ENCODE measurements around the gene NRG4.
"Not testable (repeated sequence)": the region's sequence is repeated elsewhere in the genome, so short reads cannot be mapped to it uniquely, and the experiment has no call there.

The NRG4 gene

GRCh38 chr15:75925440-75925839 is 86.8 kb downstream of the NRG4 start:
- DNase-seq = no peak

DNA sequence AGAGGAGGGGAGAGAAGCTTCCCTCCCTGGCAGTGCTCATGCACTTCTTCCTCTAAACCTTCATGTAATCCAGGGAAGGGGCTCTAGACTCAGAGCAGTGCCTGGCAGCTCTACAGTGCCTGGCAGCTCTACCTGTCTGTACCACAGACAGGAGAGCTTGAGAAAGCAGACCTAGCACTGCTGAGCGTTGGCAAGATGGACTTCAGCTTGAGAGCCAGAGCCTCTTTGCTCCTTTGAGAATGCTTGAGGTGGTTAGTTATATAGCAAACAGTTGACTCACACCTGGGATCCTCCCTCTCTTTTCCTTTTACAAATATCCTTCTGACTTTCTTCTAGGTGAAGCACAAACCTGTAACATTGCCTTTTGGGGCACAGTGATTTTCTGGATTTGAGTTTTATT is 87.6 kb downstream of the NRG4 start:
- DNase-seq = no peak

DNA sequence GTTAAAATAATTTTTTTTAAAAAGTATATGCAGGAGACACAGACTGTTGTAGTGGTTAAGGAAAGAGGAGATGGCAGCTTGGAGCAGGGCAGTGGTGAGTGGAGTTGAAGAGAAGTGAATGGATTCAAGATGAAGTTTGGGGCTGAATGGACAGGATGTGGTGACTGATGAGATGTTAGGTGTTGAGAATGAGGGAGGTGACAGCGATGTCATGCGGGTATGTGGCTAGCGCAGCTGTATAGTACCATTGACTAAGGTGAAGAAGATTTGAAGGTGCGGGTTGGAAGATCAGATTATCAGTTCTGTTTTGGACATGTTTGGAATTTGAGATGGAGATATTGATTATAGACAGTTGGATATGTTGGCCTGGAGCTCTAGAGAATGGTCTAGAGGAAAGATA is 88.5 kb downstream of the NRG4 start:
- DNase-seq = no peak

- DNase-seq = peak; percentile 26
Measured at GRCh38 chr15:75921732-75922703, 90.2 kb downstream of the NRG4 start.

- DNase-seq = peak; percentile 36
Measured at GRCh38 chr15:75920079-75920478, 92.1 kb downstream of the NRG4 start.

GRCh38 chr15:75918135-75918534 is 94.1 kb downstream of the NRG4 start:
- no peak for DNase-seq

DNA sequence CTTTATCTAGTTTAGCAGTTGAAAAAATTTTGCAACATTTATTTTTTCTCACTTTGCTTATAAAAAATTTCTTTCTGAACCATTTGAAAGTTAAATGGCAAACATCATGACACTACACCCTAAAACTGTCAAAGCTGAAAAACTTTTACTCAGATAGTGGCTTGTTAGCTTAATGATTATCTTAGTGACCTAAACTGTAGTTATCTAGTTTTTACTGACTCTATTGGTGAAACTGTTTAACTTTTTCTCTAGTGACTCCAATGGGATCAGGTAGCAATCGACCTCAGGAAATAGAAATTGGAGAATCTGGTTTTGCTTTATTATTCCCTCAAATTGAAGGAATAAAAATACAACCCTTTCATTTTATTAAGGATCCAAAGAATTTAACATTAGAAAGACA is 95.2 kb downstream of the NRG4 start:
- DNase-seq = no peak

DNA sequence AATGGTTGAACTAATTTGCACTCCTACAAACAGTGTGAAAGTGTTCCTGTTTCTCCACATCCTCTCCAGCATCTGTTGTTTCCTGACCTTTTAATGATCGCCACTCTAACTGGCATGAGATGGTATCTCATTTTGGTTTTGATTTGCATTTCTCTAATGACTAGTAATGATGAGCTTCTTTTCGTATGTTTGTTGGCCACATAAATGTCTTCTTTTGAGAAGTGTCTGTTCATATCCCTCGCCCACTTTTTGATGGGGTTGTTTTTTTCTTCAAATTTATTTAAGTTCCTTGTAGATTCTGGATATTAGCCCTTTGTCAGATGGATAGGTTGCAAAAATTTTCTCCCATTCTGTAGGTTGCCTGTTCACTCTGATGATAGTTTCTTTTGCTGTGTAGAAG is 101.9 kb downstream of the NRG4 start:
- DNase-seq = not testable (repeated sequence)

DNA sequence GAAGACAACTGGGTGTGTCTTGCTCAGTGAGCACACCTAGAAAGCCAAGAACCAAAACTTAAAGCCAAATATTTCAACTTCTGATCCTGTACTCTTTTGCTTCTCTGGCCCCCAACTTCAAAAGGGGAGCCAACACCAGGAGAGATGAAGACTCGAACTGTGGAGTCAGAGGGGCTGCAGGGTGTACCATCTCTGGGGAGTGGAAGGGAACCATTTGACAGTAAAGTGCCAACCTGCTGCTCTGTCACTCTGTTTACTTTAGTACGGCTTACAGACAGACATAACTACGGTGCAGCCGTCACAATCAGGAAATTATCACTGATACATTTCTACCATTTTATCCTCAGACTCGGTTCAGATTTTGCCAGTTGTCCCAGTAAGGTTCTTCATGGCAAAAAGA is 107.0 kb downstream of the NRG4 start:
- no peak for DNase-seq

DNA sequence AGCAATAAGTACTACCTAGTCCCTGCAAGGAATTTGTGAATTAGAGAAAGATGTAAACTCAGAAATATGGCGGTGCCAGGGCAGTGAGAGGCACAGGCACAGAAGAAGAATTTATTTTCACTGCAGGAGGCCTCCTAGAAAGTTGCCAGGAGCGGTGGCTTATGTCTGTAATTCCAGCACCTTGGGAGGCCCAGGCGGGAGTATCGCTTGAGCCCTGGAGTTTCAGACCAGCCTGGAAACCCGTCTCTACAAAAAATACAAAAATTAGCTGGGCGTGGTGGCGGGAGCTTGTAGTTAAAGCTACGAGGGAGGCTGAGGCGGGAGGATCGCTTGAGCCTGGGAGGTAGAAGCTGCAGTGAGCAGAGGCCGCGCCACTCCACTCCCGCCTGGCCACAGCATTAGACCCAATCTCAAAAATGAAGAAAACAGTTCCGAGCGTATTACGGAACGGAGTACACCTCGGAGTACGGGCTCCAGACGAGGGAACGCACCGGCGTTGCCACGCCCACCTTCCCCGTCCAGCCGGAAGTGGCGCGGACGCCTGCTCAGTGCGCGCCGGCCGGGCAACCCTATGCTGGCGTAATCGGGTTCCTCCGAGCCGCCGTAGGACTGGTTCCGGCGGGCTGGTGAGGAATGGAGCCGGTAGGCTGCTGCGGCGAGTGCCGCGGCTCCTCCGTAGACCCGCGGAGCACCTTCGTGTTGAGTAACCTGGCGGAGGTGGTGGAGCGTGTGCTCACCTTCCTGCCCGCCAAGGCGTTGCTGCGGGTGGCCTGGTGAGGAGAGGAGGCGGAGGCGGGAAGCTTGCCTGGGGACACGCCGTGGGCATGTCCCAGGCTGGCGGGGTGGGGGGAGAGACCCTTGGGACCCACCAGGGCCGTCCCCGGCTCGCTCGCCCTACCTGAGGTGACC is 108.6 kb downstream of the NRG4 start, which contains the start of gene FBXO22:
Gene FBXO22, plus strand, starts transcription at position 548 of the 909 bp plus-strand sequence. Its CDS starts 86 bp downstream, at position 634.
- DNase-seq = peak; percentile 91

DNA sequence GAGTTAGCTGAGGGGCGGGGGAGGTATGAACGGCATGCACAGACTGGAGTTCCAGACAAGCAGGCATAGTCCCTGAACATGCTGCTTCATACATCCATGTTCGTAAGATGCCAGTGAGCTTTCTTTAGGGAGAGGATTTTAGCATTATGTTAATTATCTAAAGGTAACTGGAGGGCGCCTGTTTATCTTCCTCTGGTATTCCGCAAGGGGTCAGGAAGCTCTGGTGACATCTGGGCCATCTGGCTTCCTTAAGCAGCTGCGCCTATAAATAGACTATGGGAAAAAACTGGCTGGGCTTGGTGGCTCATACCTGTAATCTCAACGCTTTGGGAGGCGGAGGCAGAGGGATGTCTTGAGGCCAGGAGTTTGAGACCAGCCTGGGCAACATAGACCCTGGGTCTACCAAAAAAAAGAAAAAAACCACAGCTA is 110.1 kb downstream of the NRG4 start:
- DNase-seq = peak; percentile 37

DNA sequence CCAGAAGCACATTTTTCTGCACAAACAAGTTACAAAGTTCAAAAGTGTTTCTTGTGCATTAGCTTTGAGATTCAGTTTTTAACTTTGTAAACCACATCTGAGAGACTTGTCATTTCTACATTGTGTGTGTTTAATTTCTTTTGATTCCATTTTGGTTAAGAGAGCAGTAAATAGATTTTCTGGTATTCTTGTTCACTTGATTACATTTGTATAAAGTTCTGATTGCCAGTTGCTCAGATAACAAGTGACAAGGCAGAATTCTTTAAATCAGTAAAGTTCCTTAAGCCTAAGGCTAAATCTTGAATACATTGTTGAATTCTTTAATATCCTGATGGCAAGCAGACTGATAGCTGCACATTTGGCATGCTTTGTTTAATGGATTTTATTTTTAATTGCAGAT is 111.6 kb downstream of the NRG4 start:
- no peak for DNase-seq

DNA sequence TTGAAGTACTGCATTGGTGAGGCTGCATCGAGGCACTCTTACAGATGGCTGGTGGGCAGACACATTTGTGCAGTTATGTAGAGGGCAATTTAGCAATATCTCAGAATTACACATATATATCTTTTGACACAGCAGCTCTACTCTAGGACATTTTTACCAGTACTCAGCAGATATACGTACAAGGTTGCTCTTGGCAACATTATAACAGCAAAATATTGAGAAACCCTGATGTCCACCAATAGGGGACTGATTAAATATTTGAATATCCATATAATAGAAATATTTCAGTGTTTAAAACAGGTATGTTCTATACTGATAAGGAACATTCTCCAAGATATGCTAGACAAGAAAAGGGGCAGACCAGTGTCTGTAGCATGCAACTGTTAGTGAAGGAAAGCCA is 116.5 kb downstream of the NRG4 start:
- DNase-seq = no peak

GRCh38 chr15:75891895-75892294 is 120.3 kb downstream of the NRG4 start:
- no peak for DNase-seq
